Tibial nerve (tissue), 4 donors: ENCODE measurements around the gene DNMT3A. TPM values are rescaled to one million over a fixed set of nuclear protein-coding genes. Genes with fewer than 3 reads are reported as not detected.

Source experiments
- DNase-seq, 2 donors: peaks; one replicate each; pipeline ENCODE4 v3.0.0-alpha.2; 2019; ENCODE audit warnings: low spot score in 2 of 2
- H3K27ac ChIP-seq, 4 donors: fragments of 200-600 bp; sonication (generic) in 3 of 4; one replicate each; pipeline ENCODE4 v1.5.1; 2017 to 2019; ENCODE audit warnings: mild to moderate bottlenecking in 1 of 4
- H3K27me3 ChIP-seq, 2 donors: fragments of 200-600 bp; sonication (generic) in 1 of 2; one replicate each; pipeline versions ENCODE4 v1.5.1 to v1.6.0; 2017 to 2019
- H3K36me3 ChIP-seq, 3 donors: fragments of 200-600 bp; sonication (generic); one replicate each; pipeline ENCODE4 v1.5.1; 2018 to 2019
- H3K4me1 ChIP-seq, 4 donors: fragments of 200-600 bp; sonication (generic) in 3 of 4; one replicate each; pipeline ENCODE4 v1.5.1; 2017 to 2019
- H3K4me3 ChIP-seq, 4 donors: fragments of 200-600 bp; sonication (generic) in 3 of 4; one replicate each; pipeline ENCODE4 v1.5.1; 2017 to 2019; ENCODE audit warnings: mild to moderate bottlenecking in 1 of 4, moderate library complexity in 1 of 4
- H3K9me3 ChIP-seq, 4 donors: fragments of 200-600 bp; sonication (generic) in 3 of 4; one replicate each; pipeline ENCODE4 v1.5.1; 2017 to 2019
- CTCF ChIP-seq, 5 experiments: fragments of 200-600 bp in 3 of 5; fragments of 450-650 bp in 2 of 5; sonication (generic) in 3 of 5; IDR thresholded peaks; one replicate each; pipeline ENCODE4 v1.5.1; 2016 to 2019; ENCODE audit warnings: antibody characterized with exemption in 5 of 5, mild to moderate bottlenecking in 3 of 5, moderate library complexity in 2 of 5
- EP300 ChIP-seq, 2 donors: sonication (generic); formaldehyde crosslinking; IDR thresholded peaks; one replicate each; pipeline ENCODE4 v1.6.1; 2017; ENCODE audit warnings: antibody characterized with exemption in 2 of 2, mild to moderate bottlenecking in 1 of 2
- POLR2A ChIP-seq, 2 donors: fragments of 450-650 bp; IDR thresholded peaks; one replicate each; pipeline ENCODE4 v1.6.1; 2017; ENCODE audit warnings: antibody characterized with exemption in 2 of 2, mild to moderate bottlenecking in 2 of 2, moderate library complexity in 2 of 2
- WGBS, 2 donors: methylation state at CpG; one replicate each; pipeline ENCODE4 v1.1.5; 2018; 5-methylcytosine and 5-hydroxymethylcytosine counted together
- total RNA-seq, 4 donors: library from RNA; depleted of rRNA; stranded (reverse); fragments of >200 nt; gene quantifications; one replicate each; pipeline ENCODE4 v1.1.0, GENCODE V29; 2016

DNMT3A gene
- total RNA-seq, 4 donors from 2014 or later = 17.4 to 28.4 (median 25.0) TPM

DNA sequence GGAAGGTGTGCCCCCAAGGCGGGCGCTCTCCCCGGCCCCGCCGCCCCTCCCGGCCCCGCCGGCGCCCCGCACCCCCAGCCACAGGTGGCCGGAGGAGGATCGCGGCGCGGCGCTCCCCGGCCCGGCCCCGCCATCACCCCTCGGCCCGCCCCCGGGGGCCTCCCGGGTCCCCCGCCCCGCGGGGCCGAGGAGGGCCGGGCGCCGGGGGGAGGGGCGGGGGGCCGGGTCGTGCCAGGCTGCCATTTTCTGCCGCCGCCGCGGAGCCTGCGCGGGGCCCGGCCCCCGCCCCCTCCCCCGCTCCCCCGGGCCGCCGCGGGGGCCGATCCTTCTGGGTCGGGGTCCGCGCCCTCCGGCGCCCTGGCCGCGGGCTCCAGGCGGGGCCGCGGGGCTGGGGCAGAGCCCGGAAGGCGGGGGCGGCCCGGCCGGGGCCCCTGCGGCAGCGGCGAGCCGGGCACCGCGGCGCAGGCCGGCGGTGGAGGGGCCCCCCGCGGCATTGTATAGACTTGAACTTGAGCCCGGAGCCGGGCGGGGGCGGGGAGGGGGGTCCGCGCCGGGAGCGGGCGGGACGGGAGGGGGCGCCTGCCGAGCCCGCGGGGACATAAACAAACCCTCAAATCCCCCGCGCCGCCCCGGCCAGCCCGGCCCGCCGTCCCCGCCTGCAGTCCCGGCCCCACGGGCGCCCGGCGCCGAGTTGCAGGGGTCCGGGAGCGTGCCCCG, 556 bp downstream of the DNMT3A start:
- Histone ChIP-seq H3K36me3 (no peaks in the 10 kb centered on the region), H3K4me1 (peaks cover 3 to 43% (median 27%) of the 10 kb centered on the region in 4 donors), H3K9me3 (no peaks in the 10 kb centered on the region), H3K4me3 (peak overlapping the region in 3 of 4 donors; percentile 52 to 80 (median 55)), H3K27me3 (no peaks in the 10 kb centered on the region), H3K27ac (peak overlapping the region; percentile 55 to 89 (median 68))
- no peak for DNase-seq
- TF ChIP-seq CTCF (IDR thresholded peaks at IDR 0.05) (peak in 1 of 5 experiments; percentile 8), POLR2A (IDR thresholded peaks at IDR 0.05) (no peak), EP300 (IDR thresholded peaks at IDR 0.05) (no peak)
- WGBS, 2 donors = 0 to 1% methylated on average over 7 to 18 of the region's 104 CpGs

- H3K4me3 ChIP-seq = peak overlapping the region; percentile 52 to 80 (median 64)
- WGBS, 2 donors = 4 to 8% methylated on average over 23 to 47 of the region's 73 CpGs
- H3K36me3 ChIP-seq = no peaks in the 10 kb centered on the region
- TF ChIP-seq POLR2A (IDR thresholded peaks at IDR 0.05) = no peak
- no peak for TF ChIP-seq EP300 (IDR thresholded peaks at IDR 0.05)
- TF ChIP-seq CTCF (IDR thresholded peaks at IDR 0.05) = no peak
- H3K27ac ChIP-seq = peak overlapping the region; percentile 62 to 91 (median 82)
- H3K27me3 ChIP-seq = no peaks in the 10 kb centered on the region
- DNase-seq = no peak
- H3K9me3 ChIP-seq = no peaks in the 10 kb centered on the region
- H3K4me1 ChIP-seq = peaks cover 3 to 51% (median 29%) of the 10 kb centered on the region in 4 donors
These were observed 1.4 kb downstream of the DNMT3A start for GRCh38 chr2:25340181-25340921.

DNA sequence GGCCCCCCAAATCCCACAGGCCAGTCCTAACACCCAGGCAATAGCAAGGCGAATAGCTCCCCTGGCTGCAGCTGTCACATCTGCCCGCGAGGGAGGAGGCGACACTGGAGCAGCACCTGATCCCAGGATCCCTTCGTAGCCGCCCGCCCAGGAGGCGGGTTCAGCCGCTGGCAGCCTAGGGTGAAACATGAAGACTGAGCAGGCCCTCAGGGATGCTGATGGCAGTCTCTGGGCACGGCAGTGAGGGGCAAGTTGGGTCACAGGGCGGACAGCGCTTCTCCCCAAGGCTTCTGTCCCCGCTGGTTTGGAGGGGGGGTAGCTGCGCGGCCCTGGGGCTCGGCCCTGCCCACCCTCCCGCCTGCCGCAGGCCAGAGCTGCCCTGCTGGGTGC, 1.9 kb downstream of the DNMT3A start:
- no peaks in the 10 kb centered on the region for H3K9me3 ChIP-seq
- H3K4me3 ChIP-seq = peak overlapping the region; percentile 52 to 80 (median 64)
- H3K27me3 ChIP-seq = no peaks in the 10 kb centered on the region
- DNase-seq = peak in 1 of 2 donors; percentile 32
- whole genome bisulfite sequencing, 2 donors = 45 to 56% methylated on average over 14 to 18 of the region's 18 CpGs
- peaks cover 3 to 57% (median 29%) of the 10 kb centered on the region in 4 donors for H3K4me1 ChIP-seq
- H3K27ac ChIP-seq = peak overlapping the region; percentile 62 to 91 (median 82)
- no peaks in the 10 kb centered on the region for H3K36me3 ChIP-seq
- TF ChIP-seq POLR2A (IDR thresholded peaks at IDR 0.05) (no peak), CTCF (IDR thresholded peaks at IDR 0.05) (peak in 1 of 5 experiments; percentile 8), EP300 (IDR thresholded peaks at IDR 0.05) (peak in 1 of 2 donors; percentile 64)

DNA sequence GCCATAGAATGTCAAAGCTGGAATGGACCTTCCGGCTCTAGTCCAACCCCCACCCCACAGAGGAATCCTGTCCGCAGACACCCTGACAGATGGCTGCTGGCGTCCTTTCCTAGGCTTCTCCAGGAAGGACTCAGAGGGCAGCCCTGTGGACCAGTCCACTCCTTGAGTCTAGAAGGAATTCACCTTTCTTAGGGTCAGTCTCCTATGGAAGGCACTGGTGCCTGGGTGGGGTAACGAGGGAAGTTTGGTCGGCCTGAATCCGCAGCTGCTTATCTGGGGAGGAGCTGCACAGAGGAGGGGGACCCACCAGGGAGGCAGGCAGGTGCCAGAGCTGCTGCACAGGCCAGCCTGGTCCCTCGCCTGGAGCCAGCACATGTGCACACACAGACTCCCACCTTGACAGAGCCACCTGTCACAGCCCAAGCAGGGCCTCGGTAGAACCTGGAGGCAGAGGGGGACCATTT, 2.5 kb downstream of the DNMT3A start:
- TF ChIP-seq POLR2A (IDR thresholded peaks at IDR 0.05) = no peak
- no peak for TF ChIP-seq EP300 (IDR thresholded peaks at IDR 0.05)
- TF ChIP-seq CTCF (IDR thresholded peaks at IDR 0.05) = no peak
- no peaks in the 10 kb centered on the region for H3K27me3 ChIP-seq
- H3K4me3 ChIP-seq = no peak overlapping the region
- WGBS, 2 donors = 64 to 66% methylated on average over 8 of the region's 8 CpGs
- no peaks in the 10 kb centered on the region for H3K36me3 ChIP-seq
- H3K9me3 ChIP-seq = no peaks in the 10 kb centered on the region
- peaks cover 3 to 62% (median 29%) of the 10 kb centered on the region in 4 donors for H3K4me1 ChIP-seq
- no peak for DNase-seq
- peak overlapping the region in 2 of 4 donors; percentile 89 to 91 for H3K27ac ChIP-seq

DNA sequence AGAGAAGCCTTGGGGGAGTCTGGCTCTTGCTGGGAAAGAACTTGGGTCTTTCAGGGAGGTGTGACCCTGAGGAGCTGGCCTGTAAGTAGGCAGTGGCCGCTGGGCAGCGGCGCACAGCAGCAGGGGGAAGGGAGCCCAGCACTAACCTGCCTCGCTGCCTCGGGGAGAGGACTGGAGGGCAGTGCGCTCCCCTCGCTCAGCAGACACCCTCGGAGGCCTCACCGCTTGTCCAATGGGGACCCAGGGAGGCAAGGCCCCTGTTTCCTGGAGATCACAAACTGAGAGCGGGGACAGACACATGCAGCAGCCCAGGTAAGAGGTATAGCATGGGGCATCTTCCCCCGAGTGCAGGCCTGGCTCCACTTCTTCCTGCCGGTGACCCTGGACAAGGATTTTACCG, 3.3 kb downstream of the DNMT3A start:
- 79 to 82% methylated on average over 13 of the region's 13 CpGs for WGBS, 2 donors
- Histone ChIP-seq H3K9me3 (no peaks in the 10 kb centered on the region), H3K27me3 (no peaks in the 10 kb centered on the region), H3K27ac (peak overlapping the region in 2 of 4 donors; percentile 89 to 91), H3K4me1 (peaks cover 3 to 67% (median 30%) of the 10 kb centered on the region in 4 donors), H3K4me3 (no peak overlapping the region), H3K36me3 (no peaks in the 10 kb centered on the region)
- no peak for DNase-seq
- no peak for TF ChIP-seq POLR2A (IDR thresholded peaks at IDR 0.05)
- TF ChIP-seq CTCF (IDR thresholded peaks at IDR 0.05) = no peak
- no peak for TF ChIP-seq EP300 (IDR thresholded peaks at IDR 0.05)
